DMS79 treated with DMSO at 0.1 percent for 48 hours (cell line): ENCODE data around the gene FILIP1L.

ENCODE experiments used
- DNase-seq: peaks from one replicate; lab custom pipeline; 2025; lab: John Stamatoyannopoulos, UW

FILIP1L gene

GRCh38 chr3:99974989-99975388 is 139.3 kb downstream of the FILIP1L start:
- DNase-seq: no peak

- DNase-seq: no peak
Observed at GRCh38 chr3:99972380-99973104, 141.8 kb downstream of the FILIP1L start.

GRCh38 chr3:99971761-99972160 is 142.5 kb downstream of the FILIP1L start:
- DNase-seq: no peak

GRCh38 chr3:99970198-99970597 is 144.1 kb downstream of the FILIP1L start:
- DNase-seq: no peak

- no peak for DNase-seq
Observed at GRCh38 chr3:99969136-99969535, 145.2 kb downstream of the FILIP1L start.

- no peak for DNase-seq
Observed at GRCh38 chr3:99967796-99968195, 146.5 kb downstream of the FILIP1L start.

- DNase-seq: no peak
Observed at GRCh38 chr3:99966662-99967416, 147.5 kb downstream of the FILIP1L start.

- DNase-seq: no peak
Observed at GRCh38 chr3:99965681-99966408, 148.5 kb downstream of the FILIP1L start.

- DNase-seq: no peak
Observed at GRCh38 chr3:99965077-99965476, 149.2 kb downstream of the FILIP1L start.

GRCh38 chr3:99962703-99963102 is 151.6 kb downstream of the FILIP1L start:
- no peak for DNase-seq

- DNase-seq: no peak
Observed at GRCh38 chr3:99961756-99962515, 152.4 kb downstream of the FILIP1L start.

GRCh38 chr3:99960941-99961340 is 153.4 kb downstream of the FILIP1L start:
- no peak for DNase-seq

- no peak for DNase-seq
Observed at GRCh38 chr3:99960123-99960878, 154.0 kb downstream of the FILIP1L start.

GRCh38 chr3:99958222-99958912 is 155.9 kb downstream of the FILIP1L start:
- no peak for DNase-seq

- no peak for DNase-seq
Observed at GRCh38 chr3:99957151-99957796, 157.0 kb downstream of the FILIP1L start.

GRCh38 chr3:99955773-99956562 is 158.3 kb downstream of the FILIP1L start:
- no peak for DNase-seq

- no peak for DNase-seq
Observed at GRCh38 chr3:99954914-99955644, 159.2 kb downstream of the FILIP1L start.

GRCh38 chr3:99953596-99953995 is 160.7 kb downstream of the FILIP1L start:
- no peak for DNase-seq

GRCh38 chr3:99952306-99952705 is 162.0 kb downstream of the FILIP1L start:
- DNase-seq: no peak
